ENCODE data around the gene CTIF.

The CTIF gene

GRCh38 chr18:48735080-48735676, 196.3 kb downstream of the CTIF start:
- Histone ChIP-seq H3K27me3 (ENCODE audit: low read depth, low read length) (0 out of 2 replicates have a peak, but pooled peaks cover 5% of the 10 kb centered on the region), H2AFZ (ENCODE audit: low read depth, low read length) (no peak overlapping the region), H3K27ac (ENCODE audit: low read length) (no peak overlapping the region), H3K9me3 (ENCODE audit: insufficient read depth, low read length) (no peaks in the 10 kb centered on the region), H3K4me1 (ENCODE audit: low read length) (peaks cover 19% of the 10 kb centered on the region), H3K4me2 (ENCODE audit: low read length) (no peak overlapping the region), H4K20me1 (ENCODE audit: insufficient read depth, low read length) (peaks cover 6% of the 10 kb centered on the region), H3K79me2 (ENCODE audit: low read length) (no peaks in the 10 kb centered on the region), H3K9ac (ENCODE audit: low read length) (no peak overlapping the region), H3K36me3 (replicated peaks; ENCODE audit: low read depth, low read length) (no peaks in the 10 kb centered on the region), H3K4me3 (ENCODE audit: low read length) (no peak overlapping the region)
- no peak for TF ChIP-seq CTCF (IDR thresholded peaks at IDR 0.05; ENCODE audit: low read depth, low read length)
- no peak for TF ChIP-seq EZH2phosphoT487 (IDR thresholded peaks at IDR 0.05; ENCODE audit: low read depth)

GRCh38 chr18:48735681-48736255, 196.9 kb downstream of the CTIF start:
- no peak overlapping the region for H2AFZ ChIP-seq (ENCODE audit: low read depth, low read length)
- TF ChIP-seq CTCF (IDR thresholded peaks at IDR 0.05; ENCODE audit: low read depth, low read length) (no peak), EZH2phosphoT487 (IDR thresholded peaks at IDR 0.05; ENCODE audit: low read depth) (no peak)
- H3K9me3 ChIP-seq (ENCODE audit: insufficient read depth, low read length), result no peaks in the 10 kb centered on the region
- H3K27me3 ChIP-seq (ENCODE audit: low read depth, low read length), result 0 out of 2 replicates have a peak, but pooled peaks cover 5% of the 10 kb centered on the region
- no peak overlapping the region for H3K4me2 ChIP-seq (ENCODE audit: low read length)
- peaks cover 6% of the 10 kb centered on the region for H4K20me1 ChIP-seq (ENCODE audit: insufficient read depth, low read length)
- H3K9ac ChIP-seq (ENCODE audit: low read length), result no peak overlapping the region
- H3K36me3 ChIP-seq (replicated peaks; ENCODE audit: low read depth, low read length), result no peaks in the 10 kb centered on the region
- H3K27ac ChIP-seq (ENCODE audit: low read length), result no peak overlapping the region
- H3K79me2 ChIP-seq (ENCODE audit: low read length), result no peaks in the 10 kb centered on the region
- H3K4me3 ChIP-seq (ENCODE audit: low read length), result no peak overlapping the region
- H3K4me1 ChIP-seq (ENCODE audit: low read length), result peaks cover 19% of the 10 kb centered on the region

- no peak overlapping the region for H3K27ac ChIP-seq (ENCODE audit: low read length)
- H3K27me3 ChIP-seq (ENCODE audit: low read depth, low read length), result 0 out of 2 replicates have a peak, but pooled peaks cover 5% of the 10 kb centered on the region
- H3K4me1 ChIP-seq (ENCODE audit: low read length), result peaks cover 19% of the 10 kb centered on the region
- H3K4me2 ChIP-seq (ENCODE audit: low read length), result no peak overlapping the region
- H3K36me3 ChIP-seq (replicated peaks; ENCODE audit: low read depth, low read length), result no peaks in the 10 kb centered on the region
- H2AFZ ChIP-seq (ENCODE audit: low read depth, low read length), result no peak overlapping the region
- no peaks in the 10 kb centered on the region; the same call in none of the 2 replicates for H4K20me1 ChIP-seq (ENCODE audit: insufficient read depth, low read length)
- H3K9me3 ChIP-seq (ENCODE audit: insufficient read depth, low read length), result no peaks in the 10 kb centered on the region
- no peak overlapping the region for H3K9ac ChIP-seq (ENCODE audit: low read length)
- no peaks in the 10 kb centered on the region for H3K79me2 ChIP-seq (ENCODE audit: low read length)
- no peak overlapping the region for H3K4me3 ChIP-seq (ENCODE audit: low read length)
- TF ChIP-seq EZH2phosphoT487 (IDR thresholded peaks at IDR 0.05; ENCODE audit: low read depth) (no peak), CTCF (IDR thresholded peaks at IDR 0.05; ENCODE audit: low read depth, low read length) (no peak)
Measured at GRCh38 chr18:48736321-48737260, 197.8 kb downstream of the CTIF start.
